Measurements from ENCODE around the gene IVD.

DNA sequence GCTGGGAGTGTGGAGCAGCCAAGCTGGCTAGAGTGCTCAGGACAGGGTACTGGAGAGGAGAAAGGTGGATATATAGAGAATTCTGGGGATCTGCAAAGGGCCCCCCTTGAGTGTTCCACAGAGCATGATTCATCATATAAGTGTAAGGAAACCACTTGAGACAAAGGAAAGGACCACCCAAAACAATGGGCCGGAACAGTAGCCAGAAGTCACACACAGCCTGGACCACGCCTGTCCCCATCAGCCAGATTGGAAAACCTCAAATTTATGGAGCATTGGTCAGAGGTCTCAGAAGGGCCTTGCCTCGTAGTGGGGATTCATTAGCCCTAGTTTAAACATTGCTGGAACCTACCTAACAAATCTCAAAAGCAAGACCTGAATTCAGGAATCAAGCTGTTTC, 28.0 kb upstream of the IVD start:
- TF ChIP-seq, protein P1, sequence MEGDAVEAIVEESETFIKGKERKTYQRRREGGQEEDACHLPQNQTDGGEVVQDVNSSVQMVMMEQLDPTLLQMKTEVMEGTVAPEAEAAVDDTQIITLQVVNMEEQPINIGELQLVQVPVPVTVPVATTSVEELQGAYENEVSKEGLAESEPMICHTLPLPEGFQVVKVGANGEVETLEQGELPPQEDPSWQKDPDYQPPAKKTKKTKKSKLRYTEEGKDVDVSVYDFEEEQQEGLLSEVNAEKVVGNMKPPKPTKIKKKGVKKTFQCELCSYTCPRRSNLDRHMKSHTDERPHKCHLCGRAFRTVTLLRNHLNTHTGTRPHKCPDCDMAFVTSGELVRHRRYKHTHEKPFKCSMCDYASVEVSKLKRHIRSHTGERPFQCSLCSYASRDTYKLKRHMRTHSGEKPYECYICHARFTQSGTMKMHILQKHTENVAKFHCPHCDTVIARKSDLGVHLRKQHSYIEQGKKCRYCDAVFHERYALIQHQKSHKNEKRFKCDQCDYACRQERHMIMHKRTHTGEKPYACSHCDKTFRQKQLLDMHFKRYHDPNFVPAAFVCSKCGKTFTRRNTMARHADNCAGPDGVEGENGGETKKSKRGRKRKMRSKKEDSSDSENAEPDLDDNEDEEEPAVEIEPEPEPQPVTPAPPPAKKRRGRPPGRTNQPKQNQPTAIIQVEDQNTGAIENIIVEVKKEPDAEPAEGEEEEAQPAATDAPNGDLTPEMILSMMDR (conservative IDR thresholded peaks at IDR 0.05; ENCODE audit: low read depth, low read length), result no peak
- no peak for TF ChIP-seq EZH2 (IDR thresholded peaks at IDR 0.05; ENCODE audit: borderline replicate concordance, low read depth, low read length, poor library complexity, severe bottlenecking)
